Left lung (tissue), 10 donors: ENCODE results near the gene PRKD3. TPM values are rescaled to one million over a fixed set of nuclear protein-coding genes. Genes with fewer than 3 reads are reported as not detected.

Source experiments
- ATAC-seq: fragments of 200-7000 bp; cut with Tn5 transposase; one replicate; pipeline ENCODE4 v1.9.1; 2020; ENCODE audit warnings: moderate library complexity
- DNase-seq, 4 donors: peaks; one replicate each; pipeline ENCODE4 v3.0.0-alpha.2; 2013 to 2020
- H3K27ac ChIP-seq, 2 donors: fragments of 200-600 bp; sonication (generic) in 1 of 2; one replicate each; pipeline versions ENCODE4 v1.5.0 to v1.8.0; 2020 to 2021
- H3K27me3 ChIP-seq, 2 donors: fragments of 200-600 bp; sonication (generic) in 1 of 2; one replicate each; pipeline versions ENCODE4 v1.5.0 to v1.8.0; 2020 to 2021
- H3K36me3 ChIP-seq, 2 donors: fragments of 200-600 bp; sonication (generic) in 1 of 2; one replicate each; pipeline versions ENCODE4 v1.5.0 to v1.8.0; 2020 to 2021
- H3K4me1 ChIP-seq, 2 donors: fragments of 200-600 bp; one replicate each; pipeline ENCODE4 v1.8.0; 2021
- H3K4me3 ChIP-seq, 2 donors: fragments of 200-600 bp; sonication (generic) in 1 of 2; one replicate each; pipeline versions ENCODE4 v1.5.0 to v1.8.0; 2020 to 2021; ENCODE audit warnings: mild to moderate bottlenecking in 1 of 2
- H3K9me3 ChIP-seq, 2 donors: fragments of 200-600 bp; sonication (generic) in 1 of 2; one replicate each; pipeline versions ENCODE4 v1.5.0 to v1.8.0; 2020 to 2021
- CTCF ChIP-seq, 2 donors: fragments of 200-600 bp; sonication (generic) in 1 of 2; IDR thresholded peaks; one replicate each; pipeline versions ENCODE4 v1.5.0 to v1.8.0; 2021; ENCODE audit warnings: antibody characterized with exemption in 2 of 2
- intact Hi-C, 2 donors: fragments of 100-400 bp; cut with DNase I; formaldehyde crosslinking; loops; one replicate each; pipeline versions ENCODE4 v1.11.2 to v1.14.2; 2022
- polyA plus RNA-seq, 6 donors: library from polyadenylated mRNA; unstranded; fragments of 120-200 nt; gene quantifications; one replicate each; pipeline ENCODE4 v1.2.1, GENCODE V29; 2013; ENCODE audit not compliant: insufficient read length in 6 of 6
- total RNA-seq, 2 donors: library from RNA; stranded (reverse); fragmentation: NEBNext Ultra II Directional; extraction: Animal tissue kit (Norgen Biotek cat#: 25700); gene quantifications; one replicate each; pipeline ENCODE4 v1.2.1, GENCODE V29; 2021
- donor health status: DM: no; HTN: yes; CAD: no.
- donor health status: DM: no; HTN: no; CAD: no.

PRKD3 gene
- total and polyA plus RNA-seq, 8 donors, result 36.2 to 65.8 (median 56.9) TPM

GRCh38 chr2:37284381-37284780 is 40.3 kb downstream of the PRKD3 start:
- Histone ChIP-seq H3K27ac (no peak overlapping the region), H3K9me3 (no peaks in the 10 kb centered on the region), H3K4me1 (no peaks in the 10 kb centered on the region), H3K27me3 (no peaks in the 10 kb centered on the region), H3K4me3 (no peak overlapping the region), H3K36me3 (peaks cover 0 to 41% of the 10 kb centered on the region in 2 donors)
- TF ChIP-seq CTCF (IDR thresholded peaks at IDR 0.05), result no peak
- DNase-seq (no peak), ATAC-seq (no peak)
- intact Hi-C loops, result no loop called here

GRCh38 chr2:37283207-37283606 is 41.4 kb downstream of the PRKD3 start:
- intact Hi-C loops, result no loop called here
- Histone ChIP-seq H3K9me3 (no peaks in the 10 kb centered on the region), H3K27ac (no peak overlapping the region), H3K27me3 (no peaks in the 10 kb centered on the region), H3K4me1 (no peaks in the 10 kb centered on the region), H3K36me3 (peaks cover 0 to 42% of the 10 kb centered on the region in 2 donors), H3K4me3 (no peak overlapping the region)
- DNase-seq (no peak), ATAC-seq (no peak)
- no peak for TF ChIP-seq CTCF (IDR thresholded peaks at IDR 0.05)

- DNase-seq (no peak), ATAC-seq (no peak)
- no peak overlapping the region for H3K4me3 ChIP-seq
- H3K36me3 ChIP-seq, result peaks cover 0 to 42% of the 10 kb centered on the region in 2 donors
- H3K27me3 ChIP-seq, result no peaks in the 10 kb centered on the region
- H3K9me3 ChIP-seq, result no peaks in the 10 kb centered on the region
- no peaks in the 10 kb centered on the region for H3K4me1 ChIP-seq
- no peak for TF ChIP-seq CTCF (IDR thresholded peaks at IDR 0.05)
- no peak overlapping the region for H3K27ac ChIP-seq
- intact Hi-C loops, result no loop called here
Observed at GRCh38 chr2:37282746-37283145, 41.9 kb downstream of the PRKD3 start.

- H3K4me1 ChIP-seq, result no peaks in the 10 kb centered on the region
- no peak overlapping the region for H3K27ac ChIP-seq
- ATAC-seq (no peak), DNase-seq (no peak)
- H3K27me3 ChIP-seq, result no peaks in the 10 kb centered on the region
- H3K9me3 ChIP-seq, result no peaks in the 10 kb centered on the region
- H3K4me3 ChIP-seq, result no peak overlapping the region
- intact Hi-C loops, result no loop called here
- TF ChIP-seq CTCF (IDR thresholded peaks at IDR 0.05), result no peak
- H3K36me3 ChIP-seq, result peaks cover 0 to 42% of the 10 kb centered on the region in 2 donors
Observed at GRCh38 chr2:37281916-37282315, 42.7 kb downstream of the PRKD3 start.

GRCh38 chr2:37276291-37276690 is 48.3 kb downstream of the PRKD3 start:
- no peak overlapping the region for H3K27ac ChIP-seq
- peaks cover 0 to 58% of the 10 kb centered on the region in 2 donors for H3K36me3 ChIP-seq
- DNase-seq (no peak), ATAC-seq (no peak)
- no peaks in the 10 kb centered on the region for H3K9me3 ChIP-seq
- TF ChIP-seq CTCF (IDR thresholded peaks at IDR 0.05), result no peak
- H3K4me1 ChIP-seq, result no peaks in the 10 kb centered on the region
- H3K27me3 ChIP-seq, result no peaks in the 10 kb centered on the region
- H3K4me3 ChIP-seq, result no peak overlapping the region
- intact Hi-C loops, result no loop called here

Other genes starting within 250 kb of the PRKD3 start
- 10 to 100 TPM; 21.8 to 23.2 TPM for gene HEATR5B, start 240.5 kb downstream of the PRKD3 start, total RNA-seq
- 10 to 100 TPM; 25.1 to 33.7 (median 27.2) TPM for gene HEATR5B, start 240.5 kb downstream of the PRKD3 start, polyA plus RNA-seq
- 1 to 10 TPM; 7.8 to 8.1 TPM for gene GPATCH11, start 240.3 kb downstream of the PRKD3 start, total RNA-seq
- 10 to 100 TPM; 10.3 to 13.0 (median 12.1) TPM for gene GPATCH11, start 240.3 kb downstream of the PRKD3 start, polyA plus RNA-seq
- 10 to 100 TPM; 53.3 to 54.2 TPM for gene EIF2AK2, start 167.9 kb downstream of the PRKD3 start, total RNA-seq
- gene EIF2AK2, start 167.9 kb downstream of the PRKD3 start, polyA plus RNA-seq, result 10 to 100 TPM; 36.1 to 39.3 (median 37.3) TPM
- not detected for gene SULT6B1, start 136.2 kb downstream of the PRKD3 start, total RNA-seq
- gene SULT6B1, start 136.2 kb downstream of the PRKD3 start, polyA plus RNA-seq, result 1 to 10 TPM in 1 of 6 donors, not detected in 5; 1.5 TPM
- 10 to 100 TPM; 33.1 to 38.8 TPM for gene CEBPZOS, start 128.3 kb downstream of the PRKD3 start, total RNA-seq
- gene CEBPZOS, start 128.3 kb downstream of the PRKD3 start, polyA plus RNA-seq, result 10 to 100 TPM; 47.2 to 54.3 (median 52.1) TPM
- 10 to 100 TPM; 36.0 to 42.5 TPM for gene CEBPZ, start 93.2 kb downstream of the PRKD3 start, total RNA-seq
- 10 to 100 TPM; 68.5 to 81.2 (median 73.2) TPM for gene CEBPZ, start 93.2 kb downstream of the PRKD3 start, polyA plus RNA-seq
- 10 to 100 TPM; 12.3 to 17.4 TPM for gene NDUFAF7, start 93.2 kb downstream of the PRKD3 start, total RNA-seq
- gene NDUFAF7, start 93.2 kb downstream of the PRKD3 start, polyA plus RNA-seq, result 10 to 100 TPM; 27.3 to 41.8 (median 31.6) TPM
- 10 to 100 TPM; 11.5 to 16.6 TPM for gene QPCT, start 19.8 kb upstream of the PRKD3 start, total RNA-seq
- 10 to 100 TPM in 3 of 6 donors, 1 to 10 TPM in 3; 4.1 to 20.8 (median 9.5) TPM for gene QPCT, start 19.8 kb upstream of the PRKD3 start, polyA plus RNA-seq